HL-60 (cell line): ENCODE results near the gene RSPH1.

Source experiments
- GABPA ChIP-seq: IDR thresholded peaks from 2 replicates; pipeline ENCODE4 v1.6.1; 2012; ENCODE audit warnings: low read depth
- POLR2AphosphoS5 ChIP-seq: IDR thresholded peaks from 2 replicates; pipeline ENCODE4 v1.6.1; 2012; ENCODE audit warnings: low read depth
- REST ChIP-seq: IDR thresholded peaks from 2 replicates; pipeline ENCODE4 v1.6.1; 2012; ENCODE audit warnings: low read depth; ENCODE audit not compliant: insufficient replicate concordance
- TF ChIP-seq, protein P1 (sequence below): IDR thresholded peaks from one replicate; pipeline ENCODE4 v1.5.1; 2011; ENCODE audit warnings: low read length, control low read depth, inconsistent platforms; ENCODE audit not compliant: insufficient read depth

DNA sequence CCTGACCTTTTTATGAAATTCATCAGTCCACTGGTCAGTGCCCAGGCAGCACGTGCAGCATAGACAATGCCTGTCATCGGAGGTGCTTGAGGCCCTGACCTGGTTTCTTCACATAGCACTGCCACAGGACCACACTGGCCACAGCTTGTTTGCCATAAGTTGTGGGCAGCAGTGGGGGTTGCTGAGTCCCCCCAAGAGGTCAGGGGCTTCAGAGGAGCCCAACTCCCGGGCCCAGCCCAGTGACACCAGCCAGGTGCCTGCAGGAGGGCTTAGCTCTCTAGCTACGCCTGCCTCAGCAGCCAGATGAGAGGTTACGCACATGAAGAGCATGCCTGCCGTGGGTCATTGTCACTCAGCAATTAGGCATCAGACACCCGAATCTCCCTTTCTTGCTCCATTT lies 50.7 kb downstream of the RSPH1 start:
- TF ChIP-seq, protein P1, sequence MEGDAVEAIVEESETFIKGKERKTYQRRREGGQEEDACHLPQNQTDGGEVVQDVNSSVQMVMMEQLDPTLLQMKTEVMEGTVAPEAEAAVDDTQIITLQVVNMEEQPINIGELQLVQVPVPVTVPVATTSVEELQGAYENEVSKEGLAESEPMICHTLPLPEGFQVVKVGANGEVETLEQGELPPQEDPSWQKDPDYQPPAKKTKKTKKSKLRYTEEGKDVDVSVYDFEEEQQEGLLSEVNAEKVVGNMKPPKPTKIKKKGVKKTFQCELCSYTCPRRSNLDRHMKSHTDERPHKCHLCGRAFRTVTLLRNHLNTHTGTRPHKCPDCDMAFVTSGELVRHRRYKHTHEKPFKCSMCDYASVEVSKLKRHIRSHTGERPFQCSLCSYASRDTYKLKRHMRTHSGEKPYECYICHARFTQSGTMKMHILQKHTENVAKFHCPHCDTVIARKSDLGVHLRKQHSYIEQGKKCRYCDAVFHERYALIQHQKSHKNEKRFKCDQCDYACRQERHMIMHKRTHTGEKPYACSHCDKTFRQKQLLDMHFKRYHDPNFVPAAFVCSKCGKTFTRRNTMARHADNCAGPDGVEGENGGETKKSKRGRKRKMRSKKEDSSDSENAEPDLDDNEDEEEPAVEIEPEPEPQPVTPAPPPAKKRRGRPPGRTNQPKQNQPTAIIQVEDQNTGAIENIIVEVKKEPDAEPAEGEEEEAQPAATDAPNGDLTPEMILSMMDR: no peak
- TF ChIP-seq REST (no peak), POLR2AphosphoS5 (no peak), GABPA (no peak)
